Neural cell (in vitro differentiated cells): Measurements from ENCODE around the gene ANKIB1. TPM values are rescaled to one million over a fixed set of nuclear protein-coding genes. Genes with fewer than 3 reads are reported as not detected.
"Not testable (repeated sequence)": the region's sequence is repeated elsewhere in the genome, so short reads cannot be mapped to it uniquely, and the experiment has no call there.

Source experiments
- H2AFZ ChIP-seq: fragments of 200-600, 300-800 bp; sonication (generic), shearing (Covaris generic); 2 replicates; pipeline ENCODE4 v1.6.0; 2014; ENCODE audit warnings: low read depth, mild to moderate bottlenecking, antibody characterized with exemption, low read length, moderate library complexity
- H3F3A ChIP-seq: fragments of 200-600 bp; shearing (Covaris generic); 2 replicates; pipeline ENCODE4 v1.6.1; 2016; ENCODE audit warnings: mild to moderate bottlenecking, moderate library complexity, mixed read lengths, antibody characterized with exemption, low read length; ENCODE audit not compliant: insufficient read depth, poor library complexity, severe bottlenecking
- H3K27ac ChIP-seq: fragments of 200-600, 300-800 bp; sonication (generic), shearing (Covaris generic); 2 replicates; pipeline ENCODE4 v1.5.1; 2014; ENCODE audit warnings: mild to moderate bottlenecking, low read length, moderate library complexity
- H3K27me3 ChIP-seq: fragments of 300-800, 200-600 bp; sonication (generic), shearing (Covaris generic); 2 replicates; pipeline ENCODE4 v1.6.0; 2014; ENCODE audit warnings: mild to moderate bottlenecking, low read depth, low read length, moderate library complexity; ENCODE audit not compliant: insufficient read depth
- H3K36me3 ChIP-seq: fragments of 300-800, 200-600 bp; sonication (generic), shearing (Covaris generic); 2 replicates; pipeline ENCODE4 v1.5.1; 2014; ENCODE audit warnings: mild to moderate bottlenecking, antibody characterized with exemption, low read length, moderate library complexity; ENCODE audit not compliant: insufficient read depth
- H3K4me2 ChIP-seq: fragments of 300-800, 200-600 bp; sonication (generic), shearing (Covaris generic); 2 replicates; pipeline ENCODE4 v1.6.0; 2014; ENCODE audit warnings: mild to moderate bottlenecking, low read length
- H3K4me3 ChIP-seq: fragments of 300-800, 200-600 bp; sonication (generic), shearing (Covaris generic); 2 replicates; pipeline ENCODE4 v1.5.1; 2014; ENCODE audit warnings: mild to moderate bottlenecking, low read length, moderate library complexity
- H3K79me2 ChIP-seq: fragments of 200-600 bp; shearing (Covaris generic); replicated peaks from 2 replicates; pipeline ENCODE4 v1.6.0; 2014; ENCODE audit warnings: mild to moderate bottlenecking, low read length, moderate library complexity; ENCODE audit not compliant: insufficient read depth
- H3K9ac ChIP-seq: fragments of 300-800, 200-600 bp; sonication (generic), shearing (Covaris generic); 2 replicates; pipeline ENCODE4 v1.6.1; 2016; ENCODE audit warnings: mild to moderate bottlenecking, low read length, mixed read lengths
- H3K9me2 ChIP-seq: fragments of 200-600 bp; shearing (Covaris generic); 2 replicates; pipeline ENCODE4 v1.6.1; 2016; ENCODE audit warnings: mild to moderate bottlenecking, low read length, mixed read lengths; ENCODE audit not compliant: insufficient read depth
- H3K9me3 ChIP-seq: fragments of 200-600, 300-800 bp; sonication (generic), shearing (Covaris generic); 2 replicates; pipeline ENCODE4 v1.6.1; 2016; ENCODE audit warnings: mild to moderate bottlenecking, mixed run types, low read length, moderate library complexity, mixed read lengths
- H4K20me1 ChIP-seq: fragments of 200-600 bp; shearing (Covaris generic); 2 replicates; pipeline ENCODE4 v1.6.1; 2016; ENCODE audit warnings: mild to moderate bottlenecking, mixed run types; ENCODE audit not compliant: insufficient read depth
- EZH2 ChIP-seq: fragments of 200-600, 300-800 bp; shearing (Covaris generic), sonication (generic); IDR thresholded peaks from 2 replicates; pipeline ENCODE4 v1.6.1; 2014; ENCODE audit warnings: antibody characterized with exemption, low read length, borderline replicate concordance, mild to moderate bottlenecking; ENCODE audit not compliant: insufficient read depth, poor library complexity, severe bottlenecking
- MXI1 ChIP-seq: fragments of 450-650 bp; conservative IDR thresholded peaks from 2 replicates; pipeline ENCODE4 v1.6.1; 2014; ENCODE audit warnings: antibody characterized with exemption, mild to moderate bottlenecking; ENCODE audit not compliant: poor library complexity, severe bottlenecking
- POLR2AphosphoS5 ChIP-seq: IDR thresholded peaks from 2 replicates; pipeline ENCODE4 v1.6.1; 2012
- RAD21 ChIP-seq: fragments of 450-650 bp; conservative IDR thresholded peaks from 2 replicates; pipeline ENCODE4 v1.6.1; 2014; ENCODE audit warnings: antibody characterized with exemption, mild to moderate bottlenecking, moderate library complexity
- SMC3 ChIP-seq: fragments of 450-650 bp; conservative IDR thresholded peaks from 2 replicates; pipeline ENCODE4 v1.6.1; 2014; ENCODE audit warnings: antibody characterized with exemption, mild to moderate bottlenecking, moderate library complexity; ENCODE audit not compliant: poor library complexity
- polyA plus RNA-seq: library from polyadenylated mRNA; depleted of rRNA; stranded (reverse); fragments of >200 nt; gene quantifications from 2 replicates; pipeline ENCODE4 v1.2.3, GENCODE V29; 2014
- TF ChIP-seq, protein P1 (sequence below): IDR thresholded peaks from 2 replicates; pipeline ENCODE4 v1.6.1; 2012; ENCODE audit warnings: borderline replicate concordance
- TF ChIP-seq, protein P2 (sequence below): fragments of 450-650 bp; IDR thresholded peaks from 2 replicates; pipeline ENCODE4 v1.5.1; 2014; ENCODE audit warnings: antibody characterized with exemption, mild to moderate bottlenecking, moderate library complexity; ENCODE audit not compliant: poor library complexity, severe bottlenecking

Gene ANKIB1
- polyA plus RNA-seq, 1 donor from 2014 or later = 83.0 TPM

DNA sequence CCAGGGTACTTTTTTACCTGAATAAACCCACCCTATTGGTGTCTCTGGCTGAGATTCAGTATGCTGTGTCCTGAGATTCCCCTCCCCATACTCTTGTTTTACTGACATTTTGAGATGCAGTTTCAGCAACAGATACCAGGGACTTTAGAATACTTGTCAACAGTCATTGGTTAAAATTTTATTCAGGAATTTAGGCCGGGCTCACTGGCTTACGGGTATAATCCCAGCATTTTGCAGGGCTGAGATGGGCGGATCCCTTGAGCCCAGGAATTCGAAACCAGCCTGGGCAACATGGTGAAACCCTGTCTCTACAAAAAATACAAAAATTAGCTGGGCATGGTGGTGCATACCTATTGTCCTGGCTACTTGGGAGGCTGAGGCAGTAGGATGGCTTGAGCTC is 111.5 kb downstream of the ANKIB1 start:
- Histone ChIP-seq H3K27me3 (no peaks in the 10 kb centered on the region), H3K9me2 (no peaks in the 10 kb centered on the region), H3K36me3 (peaks cover under 1% of the 10 kb centered on the region), H3K9ac (no peak overlapping the region), H3K4me2 (no peak overlapping the region), H3K79me2 (no peaks in the 10 kb centered on the region), H3K27ac (no peak overlapping the region), H3F3A (no peaks in the 10 kb centered on the region), H4K20me1 (no peaks in the 10 kb centered on the region), H3K9me3 (no peaks in the 10 kb centered on the region), H3K4me3 (no peak overlapping the region), H2AFZ (no peak overlapping the region)
- TF ChIP-seq POLR2AphosphoS5 (no peak), MXI1 (no peak), EZH2 (no peak), SMC3 (no peak), RAD21 (no peak)
- TF ChIP-seq, protein P1, sequence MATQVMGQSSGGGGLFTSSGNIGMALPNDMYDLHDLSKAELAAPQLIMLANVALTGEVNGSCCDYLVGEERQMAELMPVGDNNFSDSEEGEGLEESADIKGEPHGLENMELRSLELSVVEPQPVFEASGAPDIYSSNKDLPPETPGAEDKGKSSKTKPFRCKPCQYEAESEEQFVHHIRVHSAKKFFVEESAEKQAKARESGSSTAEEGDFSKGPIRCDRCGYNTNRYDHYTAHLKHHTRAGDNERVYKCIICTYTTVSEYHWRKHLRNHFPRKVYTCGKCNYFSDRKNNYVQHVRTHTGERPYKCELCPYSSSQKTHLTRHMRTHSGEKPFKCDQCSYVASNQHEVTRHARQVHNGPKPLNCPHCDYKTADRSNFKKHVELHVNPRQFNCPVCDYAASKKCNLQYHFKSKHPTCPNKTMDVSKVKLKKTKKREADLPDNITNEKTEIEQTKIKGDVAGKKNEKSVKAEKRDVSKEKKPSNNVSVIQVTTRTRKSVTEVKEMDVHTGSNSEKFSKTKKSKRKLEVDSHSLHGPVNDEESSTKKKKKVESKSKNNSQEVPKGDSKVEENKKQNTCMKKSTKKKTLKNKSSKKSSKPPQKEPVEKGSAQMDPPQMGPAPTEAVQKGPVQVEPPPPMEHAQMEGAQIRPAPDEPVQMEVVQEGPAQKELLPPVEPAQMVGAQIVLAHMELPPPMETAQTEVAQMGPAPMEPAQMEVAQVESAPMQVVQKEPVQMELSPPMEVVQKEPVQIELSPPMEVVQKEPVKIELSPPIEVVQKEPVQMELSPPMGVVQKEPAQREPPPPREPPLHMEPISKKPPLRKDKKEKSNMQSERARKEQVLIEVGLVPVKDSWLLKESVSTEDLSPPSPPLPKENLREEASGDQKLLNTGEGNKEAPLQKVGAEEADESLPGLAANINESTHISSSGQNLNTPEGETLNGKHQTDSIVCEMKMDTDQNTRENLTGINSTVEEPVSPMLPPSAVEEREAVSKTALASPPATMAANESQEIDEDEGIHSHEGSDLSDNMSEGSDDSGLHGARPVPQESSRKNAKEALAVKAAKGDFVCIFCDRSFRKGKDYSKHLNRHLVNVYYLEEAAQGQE = no peak
- TF ChIP-seq, protein P2, sequence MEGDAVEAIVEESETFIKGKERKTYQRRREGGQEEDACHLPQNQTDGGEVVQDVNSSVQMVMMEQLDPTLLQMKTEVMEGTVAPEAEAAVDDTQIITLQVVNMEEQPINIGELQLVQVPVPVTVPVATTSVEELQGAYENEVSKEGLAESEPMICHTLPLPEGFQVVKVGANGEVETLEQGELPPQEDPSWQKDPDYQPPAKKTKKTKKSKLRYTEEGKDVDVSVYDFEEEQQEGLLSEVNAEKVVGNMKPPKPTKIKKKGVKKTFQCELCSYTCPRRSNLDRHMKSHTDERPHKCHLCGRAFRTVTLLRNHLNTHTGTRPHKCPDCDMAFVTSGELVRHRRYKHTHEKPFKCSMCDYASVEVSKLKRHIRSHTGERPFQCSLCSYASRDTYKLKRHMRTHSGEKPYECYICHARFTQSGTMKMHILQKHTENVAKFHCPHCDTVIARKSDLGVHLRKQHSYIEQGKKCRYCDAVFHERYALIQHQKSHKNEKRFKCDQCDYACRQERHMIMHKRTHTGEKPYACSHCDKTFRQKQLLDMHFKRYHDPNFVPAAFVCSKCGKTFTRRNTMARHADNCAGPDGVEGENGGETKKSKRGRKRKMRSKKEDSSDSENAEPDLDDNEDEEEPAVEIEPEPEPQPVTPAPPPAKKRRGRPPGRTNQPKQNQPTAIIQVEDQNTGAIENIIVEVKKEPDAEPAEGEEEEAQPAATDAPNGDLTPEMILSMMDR = no peak

DNA sequence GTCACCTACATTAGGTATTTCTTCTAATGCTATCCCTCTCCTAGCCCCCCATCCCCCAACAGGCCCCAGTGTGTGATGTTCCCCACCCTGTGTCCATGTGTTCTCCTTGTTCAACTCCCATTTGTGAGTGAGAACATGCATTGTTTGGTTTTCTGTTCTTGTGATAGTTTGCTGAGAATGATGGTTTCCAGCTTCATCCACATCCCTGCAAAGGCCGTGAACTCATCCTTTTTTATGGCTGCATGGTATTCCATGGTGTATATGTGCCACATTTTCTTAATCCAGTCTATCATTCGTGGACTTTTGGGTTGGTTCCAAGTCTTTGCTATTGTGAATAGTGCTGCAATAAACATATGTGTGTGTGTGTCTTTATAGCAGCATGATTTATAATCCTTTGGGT is 113.4 kb downstream of the ANKIB1 start:
- not testable (repeated sequence) for H3K9ac ChIP-seq, H3K4me2 ChIP-seq, H3F3A ChIP-seq, H3K36me3 ChIP-seq, H3K9me2 ChIP-seq, H3K79me2 ChIP-seq, H3K27ac ChIP-seq, H3K27me3 ChIP-seq, H4K20me1 ChIP-seq, H3K4me3 ChIP-seq, H2AFZ ChIP-seq, H3K9me3 ChIP-seq

DNA sequence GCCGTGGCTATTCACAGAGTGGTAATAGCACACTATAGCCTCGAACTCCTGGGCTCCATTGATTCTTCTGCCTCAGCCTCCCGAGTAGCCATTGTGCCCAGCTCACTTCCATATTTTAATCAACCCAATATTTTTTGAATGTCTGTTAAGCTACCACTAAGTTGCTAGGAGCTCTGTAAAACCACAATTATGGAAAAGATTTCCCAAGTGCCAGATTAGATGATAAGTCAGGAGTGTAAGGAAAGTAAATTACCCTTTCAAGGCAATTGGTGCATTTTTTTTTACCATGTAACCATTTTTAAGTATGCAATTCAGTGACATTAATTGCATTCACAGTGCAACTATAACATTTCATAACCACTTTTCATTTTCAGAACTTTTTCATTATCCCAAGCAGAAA is 114.0 kb downstream of the ANKIB1 start:
- Histone ChIP-seq H3K4me2 (no peak overlapping the region), H4K20me1 (no peaks in the 10 kb centered on the region), H3F3A (no peaks in the 10 kb centered on the region), H3K4me3 (no peak overlapping the region), H3K27ac (no peak overlapping the region), H3K36me3 (peaks cover 3% of the 10 kb centered on the region), H3K9ac (no peak overlapping the region), H3K9me3 (no peaks in the 10 kb centered on the region), H3K27me3 (no peaks in the 10 kb centered on the region), H2AFZ (no peak overlapping the region), H3K9me2 (no peaks in the 10 kb centered on the region), H3K79me2 (no peaks in the 10 kb centered on the region)
- TF ChIP-seq, protein P1 = no peak
